OCI-LY7 (cell line): ENCODE measurements around the gene BHLHA9.

ENCODE experiments used
- CTCF ChIP-seq: fragments of 200-600 bp; sonication (generic); conservative IDR thresholded peaks from 2 replicates; pipeline ENCODE4 v1.5.1; 2014; ENCODE audit warnings: mild to moderate bottlenecking, antibody characterized with exemption, low read length, moderate library complexity, mixed read lengths
- EZH2phosphoT487 ChIP-seq: fragments of 200-600 bp; sonication (generic); IDR thresholded peaks from 2 replicates; pipeline ENCODE4 v1.6.1; 2018; ENCODE audit warnings: low read depth, borderline replicate concordance, mild to moderate bottlenecking, mixed run types, antibody characterized with exemption, low read length, moderate library complexity, mixed read lengths

DNA sequence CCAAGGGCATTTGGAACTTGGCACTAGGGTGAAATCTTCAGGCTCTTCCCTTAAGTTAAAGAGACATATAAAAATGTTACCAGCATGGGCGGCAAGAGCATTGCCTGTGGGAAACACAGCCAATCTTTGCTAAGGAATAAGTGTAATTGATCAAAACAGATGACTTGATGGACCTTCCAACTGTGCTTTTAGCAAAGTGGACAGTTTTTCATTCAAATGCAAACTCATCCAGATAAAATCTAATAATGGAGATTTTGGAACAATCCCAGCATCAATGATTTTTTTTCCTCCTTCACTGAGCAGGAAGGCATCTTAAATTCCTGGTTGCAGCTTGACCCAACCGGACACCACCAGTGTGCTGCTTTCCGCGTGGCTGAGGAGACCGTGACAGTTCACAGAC, 42.9 kb upstream of the BHLHA9 start:
- TF ChIP-seq CTCF = no peak
- no peak for TF ChIP-seq EZH2phosphoT487
